Left ventricle myocardium inferior (tissue), 1 donor: ENCODE data around the gene CCKAR. TPM values are rescaled to one million over a fixed set of nuclear protein-coding genes. Genes with fewer than 3 reads are reported as not detected.
A peak's percentile ranks its signal among the peaks of the same experiment; 100 is the strongest.

Experiments used
- DNase-seq: peaks from one replicate; pipeline ENCODE4 v3.0.0-alpha.2; 2020
- H3K27ac ChIP-seq: fragments of 200-600 bp; replicated peaks from 2 replicates; pipeline ENCODE4 v1.8.0; 2021
- H3K27me3 ChIP-seq: fragments of 200-600 bp; 2 replicates; pipeline ENCODE4 v1.8.0; 2021; ENCODE audit warnings: low read depth
- H3K36me3 ChIP-seq: fragments of 200-600 bp; 2 replicates; pipeline ENCODE4 v1.8.0; 2021
- H3K4me1 ChIP-seq: fragments of 200-600 bp; 2 replicates; pipeline ENCODE4 v1.8.0; 2021
- H3K4me3 ChIP-seq: fragments of 200-600 bp; 2 replicates; pipeline ENCODE4 v1.8.0; 2021; ENCODE audit warnings: mild to moderate bottlenecking, moderate library complexity
- H3K9me3 ChIP-seq: fragments of 200-600 bp; replicated peaks from 2 replicates; pipeline ENCODE4 v1.8.0; 2021
- CTCF ChIP-seq: fragments of 200-600 bp; IDR thresholded peaks from 2 replicates; pipeline ENCODE4 v1.8.0; 2021; ENCODE audit warnings: antibody characterized with exemption, mild to moderate bottlenecking, borderline replicate concordance
- intact Hi-C: fragments of 100-400 bp; cut with micrococcal nuclease; formaldehyde crosslinking; loops from one replicate; pipeline ENCODE4 v1.11.0; 2022
- total RNA-seq: library from RNA; stranded (reverse); fragmentation: NEBNext Ultra II Directional; extraction: Animal tissue kit (Norgen Biotek cat#: 25700); gene quantifications from one replicate; pipeline ENCODE4 v1.2.1, GENCODE V29; 2021
- donor health status: DM: no; HTN: yes; CAD: no; lungs with severe emphysema.

The CCKAR gene
- total RNA-seq, 1 donor from 2014 or later = not detected

- Histone ChIP-seq H3K4me3 (peak overlapping the region; percentile 17), H3K27ac (no peak overlapping the region), H3K27me3 (peaks cover 69% of the 10 kb centered on the region), H3K4me1 (no peaks in the 10 kb centered on the region), H3K9me3 (no peaks in the 10 kb centered on the region), H3K36me3 (no peaks in the 10 kb centered on the region)
- no peak for DNase-seq
- intact Hi-C loops = no loop called here
- TF ChIP-seq CTCF = no peak
These were observed 941 bp downstream of the CCKAR start for GRCh38 chr4:26489101-26489985.

DNA sequence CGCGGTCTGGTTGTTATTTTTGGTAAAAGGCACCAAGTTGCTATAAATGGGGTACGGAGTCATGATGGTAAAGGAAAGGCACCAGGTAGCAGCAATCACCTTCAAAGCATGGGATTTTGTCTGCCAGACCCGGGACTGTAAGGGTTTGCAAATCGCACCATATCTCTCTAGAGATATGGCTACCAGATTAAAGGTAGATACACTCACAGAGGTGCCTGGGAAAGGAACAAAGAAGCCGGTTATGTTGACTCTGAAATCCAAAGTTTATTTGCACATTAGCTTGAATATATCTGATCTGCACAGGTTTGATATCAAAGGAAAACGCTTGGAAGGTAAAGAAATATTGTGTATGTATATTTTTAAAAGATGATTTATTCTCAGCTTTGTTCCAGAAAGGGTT, 4.6 kb downstream of the CCKAR start:
- no peaks in the 10 kb centered on the region for H3K4me1 ChIP-seq
- intact Hi-C loops = no loop called here
- H3K27me3 ChIP-seq = peaks cover 41% of the 10 kb centered on the region

GRCh38 chr4:26484516-26484915, 5.8 kb downstream of the CCKAR start:
- no peaks in the 10 kb centered on the region for H3K4me1 ChIP-seq
- no peaks in the 10 kb centered on the region for H3K9me3 ChIP-seq
- H3K4me3 ChIP-seq = no peak overlapping the region
- H3K27me3 ChIP-seq = peaks cover 30% of the 10 kb centered on the region
- no peak overlapping the region for H3K27ac ChIP-seq
- no peak for TF ChIP-seq CTCF
- H3K36me3 ChIP-seq = no peaks in the 10 kb centered on the region
- intact Hi-C loops = no loop called here
- DNase-seq = no peak

More for the DNA sequence above, 4.6 kb downstream of the CCKAR start:
- H3K9me3 ChIP-seq = no peaks in the 10 kb centered on the region
- H3K36me3 ChIP-seq = no peaks in the 10 kb centered on the region
- TF ChIP-seq CTCF = no peak
- H3K27ac ChIP-seq = no peak overlapping the region
- DNase-seq = no peak
- H3K4me3 ChIP-seq = no peak overlapping the region

DNA sequence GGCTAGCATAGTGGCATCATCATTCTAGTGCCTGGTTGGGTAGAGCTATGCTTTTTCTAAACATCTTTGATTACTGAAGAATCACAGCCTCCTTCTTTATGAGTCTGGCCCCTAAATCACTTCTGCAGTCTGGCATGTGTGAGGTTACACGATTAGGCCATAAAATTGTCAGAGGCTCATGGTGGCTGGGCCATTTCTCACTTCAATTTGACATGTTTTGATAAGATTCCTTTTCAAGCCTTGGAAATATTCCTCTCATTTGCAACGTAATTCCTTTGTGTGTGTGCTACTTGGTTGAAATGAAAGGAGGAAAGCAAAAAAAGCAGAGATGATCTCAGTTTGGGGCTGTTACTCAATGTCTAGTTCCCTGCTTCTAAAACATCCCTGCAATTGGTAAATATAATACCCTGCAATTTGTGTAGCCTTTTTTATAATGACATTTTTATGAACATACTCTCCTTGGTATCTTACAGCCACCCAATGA, 6.2 kb downstream of the CCKAR start:
- H3K27me3 ChIP-seq = peaks cover 25% of the 10 kb centered on the region
- no peaks in the 10 kb centered on the region for H3K36me3 ChIP-seq
- no peak overlapping the region for H3K4me3 ChIP-seq
- no peak for DNase-seq
- no peaks in the 10 kb centered on the region for H3K9me3 ChIP-seq
- no peaks in the 10 kb centered on the region for H3K4me1 ChIP-seq
- intact Hi-C loops = no loop called here
- no peak overlapping the region for H3K27ac ChIP-seq
- TF ChIP-seq CTCF = no peak

- H3K4me3 ChIP-seq = no peak overlapping the region
- H3K9me3 ChIP-seq = no peaks in the 10 kb centered on the region
- TF ChIP-seq CTCF = no peak
- H3K27me3 ChIP-seq = peaks cover 12% of the 10 kb centered on the region
- H3K36me3 ChIP-seq = no peaks in the 10 kb centered on the region
- no peaks in the 10 kb centered on the region for H3K4me1 ChIP-seq
- no peak overlapping the region for H3K27ac ChIP-seq
- no peak for DNase-seq
- intact Hi-C loops = no loop called here
These were observed 7.5 kb downstream of the CCKAR start for GRCh38 chr4:26482508-26483462.
